Forelimb muscle (tissue), 1 donor: Measurements from ENCODE around the gene RCC2. TPM values are rescaled to one million over a fixed set of nuclear protein-coding genes. Genes with fewer than 3 reads are reported as not detected.
"Not testable (repeated sequence)": the region's sequence is repeated elsewhere in the genome, so short reads cannot be mapped to it uniquely, and the experiment has no call there.

Experiments used
- DNase-seq: peaks from one replicate; pipeline ENCODE4 v3.0.0-alpha.2; 2013; ENCODE audit warnings: low read depth
- polyA plus RNA-seq: library from polyadenylated mRNA; unstranded; fragments of 120-200 nt; gene quantifications from one replicate; pipeline ENCODE4 v1.2.1, GENCODE V29; 2013; ENCODE audit not compliant: insufficient read length

Gene RCC2
- 30.7 TPM for polyA plus RNA-seq

- DNase-seq, result peak; percentile 67
Observed at GRCh38 chr1:17439250-17440073, at the start of gene RCC2. Gene RCC2, minus strand, starts transcription at chr1:17439677. Its CDS starts 1,163 bp downstream, at chr1:17438514.

DNA sequence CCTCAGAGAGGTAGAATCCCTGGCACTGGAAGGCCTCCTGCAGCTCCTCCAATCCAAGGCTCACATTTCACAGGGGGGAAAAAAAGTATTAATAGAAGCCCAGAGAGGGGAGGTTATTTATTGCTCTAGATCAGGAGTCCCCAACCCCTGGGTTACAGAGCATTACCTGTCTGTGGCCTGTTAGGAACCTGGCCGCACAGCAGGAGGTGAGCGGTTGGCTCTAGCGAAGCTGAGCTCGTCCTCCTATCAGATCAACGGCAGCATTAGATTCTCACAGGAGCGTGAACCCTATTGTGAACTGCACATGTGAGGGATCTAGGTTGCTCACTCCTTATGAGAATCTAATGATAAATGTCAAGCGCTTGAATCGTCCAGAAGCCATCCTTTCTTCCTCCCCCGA lies 46.8 kb upstream of the RCC2 start:
- no peak for DNase-seq

DNA sequence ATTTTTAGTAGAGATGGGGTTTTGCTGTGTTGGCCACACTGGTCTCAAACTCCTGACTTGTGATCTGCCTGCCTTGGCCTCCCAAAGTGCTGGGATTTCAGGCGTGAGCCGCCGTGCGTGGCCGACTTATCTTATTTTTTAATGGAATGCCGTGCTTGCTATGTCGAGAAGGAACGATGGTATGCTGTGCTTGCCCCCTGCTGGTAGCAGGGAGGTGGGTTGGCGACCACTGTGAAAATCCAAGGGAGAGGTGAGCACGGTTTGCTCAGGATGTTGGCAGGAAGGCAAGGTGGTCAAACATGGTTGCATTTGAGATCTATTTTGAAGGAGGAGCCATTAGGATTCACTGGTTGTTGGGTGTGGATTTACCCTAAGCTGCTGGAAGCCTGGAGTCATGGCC lies 45.8 kb upstream of the RCC2 start:
- DNase-seq, result no peak

GRCh38 chr1:17481981-17482380 lies 42.5 kb upstream of the RCC2 start:
- not testable (repeated sequence) for DNase-seq

- DNase-seq, result no peak
Observed at GRCh38 chr1:17480846-17481245, 41.4 kb upstream of the RCC2 start.

- no peak for DNase-seq
Observed at GRCh38 chr1:17475752-17476151, 36.3 kb upstream of the RCC2 start.

- not testable (repeated sequence) for DNase-seq
Observed at GRCh38 chr1:17474836-17475555, 35.5 kb upstream of the RCC2 start.

- no peak for DNase-seq
Observed at GRCh38 chr1:17472814-17473213, 33.3 kb upstream of the RCC2 start.

GRCh38 chr1:17471393-17471792 lies 31.9 kb upstream of the RCC2 start:
- no peak for DNase-seq

GRCh38 chr1:17470021-17470799 lies 30.7 kb upstream of the RCC2 start:
- no peak for DNase-seq

GRCh38 chr1:17468357-17469265 lies 29.1 kb upstream of the RCC2 start:
- DNase-seq, result not testable (repeated sequence)

DNA sequence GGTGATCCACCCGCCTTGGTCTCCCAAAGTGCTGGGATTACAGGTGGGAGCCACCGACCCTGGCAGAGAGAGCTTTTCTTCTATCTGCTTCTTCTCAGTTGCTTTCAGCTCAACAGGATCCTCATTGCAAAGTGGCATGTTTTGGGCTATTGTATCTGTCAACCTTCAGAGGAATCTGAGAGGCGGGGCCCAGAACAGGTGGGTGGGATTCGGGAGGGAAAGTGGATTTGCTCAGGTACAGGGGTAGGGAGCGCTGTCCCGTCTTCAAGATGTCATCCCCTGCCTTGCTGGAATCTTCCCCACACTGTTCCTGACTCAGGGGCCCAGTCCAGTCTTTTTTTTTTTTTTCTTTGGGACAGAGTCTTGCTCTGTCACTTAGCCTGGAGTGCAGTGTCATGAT lies 26.9 kb upstream of the RCC2 start:
- no peak for DNase-seq

GRCh38 chr1:17465228-17465627 lies 25.8 kb upstream of the RCC2 start:
- no peak for DNase-seq

GRCh38 chr1:17463991-17464390 lies 24.5 kb upstream of the RCC2 start:
- no peak for DNase-seq

DNA sequence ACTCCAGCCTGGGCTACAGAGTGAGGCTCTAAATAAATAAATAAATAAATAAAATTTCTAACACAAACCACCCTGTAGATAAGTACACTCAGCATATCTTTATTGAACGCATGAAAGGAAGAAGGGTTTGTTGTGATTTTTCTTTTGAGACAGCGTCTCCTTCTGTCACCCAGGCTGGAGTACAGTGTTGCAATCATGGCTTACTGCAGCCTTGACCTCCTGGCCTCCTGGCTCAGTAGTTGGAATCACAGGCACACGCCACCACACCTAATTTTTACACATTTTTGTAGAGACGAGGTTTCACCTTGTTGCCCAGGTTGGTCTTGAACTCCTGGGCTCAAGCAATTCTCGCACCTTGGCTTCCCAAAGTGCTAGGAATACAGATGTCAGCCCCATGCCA lies 23.2 kb upstream of the RCC2 start:
- no peak for DNase-seq

DNA sequence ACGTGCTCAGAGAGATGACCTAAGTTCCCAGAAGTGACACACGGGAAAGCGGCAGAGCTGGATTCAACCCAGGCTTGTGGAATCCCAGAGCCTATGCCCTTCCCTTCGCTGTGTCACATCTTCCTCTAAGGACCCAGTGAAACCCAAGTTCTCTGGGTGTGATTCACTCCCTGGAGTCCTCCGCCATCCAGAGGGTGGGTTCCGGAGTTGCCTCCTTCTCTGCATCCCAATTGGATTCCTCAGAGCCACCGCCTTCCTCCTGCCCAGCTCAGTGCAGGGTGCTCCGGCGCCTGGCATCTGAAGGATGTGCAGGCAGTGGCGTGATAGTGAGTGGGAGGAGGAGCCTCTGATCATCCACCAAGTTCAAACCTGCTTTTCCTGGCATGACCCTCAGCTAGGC lies 20.7 kb upstream of the RCC2 start:
- DNase-seq, result no peak

GRCh38 chr1:17458794-17459193 lies 19.3 kb upstream of the RCC2 start:
- no peak for DNase-seq

- DNase-seq, result no peak
Observed at GRCh38 chr1:17452686-17453085, 13.2 kb upstream of the RCC2 start.

DNA sequence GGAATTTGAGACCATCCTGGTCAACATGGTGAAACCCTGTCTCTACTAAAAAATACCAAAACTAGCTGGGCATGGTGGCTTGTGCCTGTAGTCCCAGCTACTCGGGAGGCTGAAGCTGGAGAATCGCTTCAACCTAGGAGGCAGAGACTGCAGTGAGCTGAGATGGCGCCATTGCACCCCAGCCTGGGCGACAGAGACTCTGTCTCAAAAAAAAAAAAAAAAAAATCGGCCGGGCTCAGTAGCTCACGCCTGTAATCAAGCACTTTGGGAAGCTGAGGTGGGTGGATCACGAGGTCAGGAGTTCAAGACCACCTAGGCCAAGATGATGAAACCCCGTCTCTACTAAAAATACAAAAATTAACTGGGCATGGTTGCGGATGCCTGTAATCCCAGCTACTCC lies 12.7 kb upstream of the RCC2 start:
- DNase-seq, result not testable (repeated sequence)

DNA sequence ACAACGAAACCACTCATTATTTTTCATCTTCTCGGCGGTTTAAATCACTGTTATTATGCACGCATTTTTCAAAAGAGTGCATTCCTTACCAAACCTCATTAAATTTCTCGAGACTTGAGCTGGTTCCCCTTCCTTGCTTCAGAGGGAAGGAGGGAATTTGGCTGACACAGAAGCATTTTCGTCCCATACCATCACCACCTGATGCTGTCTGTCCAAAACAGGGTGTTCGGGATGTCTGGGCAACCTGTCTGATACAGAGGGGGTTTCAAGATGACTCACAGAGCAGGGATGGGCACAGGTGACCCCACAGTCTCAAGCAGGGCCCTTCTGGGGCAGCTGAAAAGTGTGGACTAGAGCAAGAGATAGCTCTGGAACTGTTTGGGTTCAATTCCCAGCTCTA lies 12.3 kb upstream of the RCC2 start:
- no peak for DNase-seq

GRCh38 chr1:17447501-17447992 lies 8.1 kb upstream of the RCC2 start:
- no peak for DNase-seq
